ENCODE measurements around the gene DROSHA.
"Not testable (repeated sequence)": the region's sequence is repeated elsewhere in the genome, so short reads cannot be mapped to it uniquely, and the experiment has no call there.

DROSHA gene, protein sequence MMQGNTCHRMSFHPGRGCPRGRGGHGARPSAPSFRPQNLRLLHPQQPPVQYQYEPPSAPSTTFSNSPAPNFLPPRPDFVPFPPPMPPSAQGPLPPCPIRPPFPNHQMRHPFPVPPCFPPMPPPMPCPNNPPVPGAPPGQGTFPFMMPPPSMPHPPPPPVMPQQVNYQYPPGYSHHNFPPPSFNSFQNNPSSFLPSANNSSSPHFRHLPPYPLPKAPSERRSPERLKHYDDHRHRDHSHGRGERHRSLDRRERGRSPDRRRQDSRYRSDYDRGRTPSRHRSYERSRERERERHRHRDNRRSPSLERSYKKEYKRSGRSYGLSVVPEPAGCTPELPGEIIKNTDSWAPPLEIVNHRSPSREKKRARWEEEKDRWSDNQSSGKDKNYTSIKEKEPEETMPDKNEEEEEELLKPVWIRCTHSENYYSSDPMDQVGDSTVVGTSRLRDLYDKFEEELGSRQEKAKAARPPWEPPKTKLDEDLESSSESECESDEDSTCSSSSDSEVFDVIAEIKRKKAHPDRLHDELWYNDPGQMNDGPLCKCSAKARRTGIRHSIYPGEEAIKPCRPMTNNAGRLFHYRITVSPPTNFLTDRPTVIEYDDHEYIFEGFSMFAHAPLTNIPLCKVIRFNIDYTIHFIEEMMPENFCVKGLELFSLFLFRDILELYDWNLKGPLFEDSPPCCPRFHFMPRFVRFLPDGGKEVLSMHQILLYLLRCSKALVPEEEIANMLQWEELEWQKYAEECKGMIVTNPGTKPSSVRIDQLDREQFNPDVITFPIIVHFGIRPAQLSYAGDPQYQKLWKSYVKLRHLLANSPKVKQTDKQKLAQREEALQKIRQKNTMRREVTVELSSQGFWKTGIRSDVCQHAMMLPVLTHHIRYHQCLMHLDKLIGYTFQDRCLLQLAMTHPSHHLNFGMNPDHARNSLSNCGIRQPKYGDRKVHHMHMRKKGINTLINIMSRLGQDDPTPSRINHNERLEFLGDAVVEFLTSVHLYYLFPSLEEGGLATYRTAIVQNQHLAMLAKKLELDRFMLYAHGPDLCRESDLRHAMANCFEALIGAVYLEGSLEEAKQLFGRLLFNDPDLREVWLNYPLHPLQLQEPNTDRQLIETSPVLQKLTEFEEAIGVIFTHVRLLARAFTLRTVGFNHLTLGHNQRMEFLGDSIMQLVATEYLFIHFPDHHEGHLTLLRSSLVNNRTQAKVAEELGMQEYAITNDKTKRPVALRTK (N-terminal part only)
- 40.5 to 41.8 reads per million in 2 donors for total RNA-seq

GRCh38 chr5:31531888-31532547 is at the start of gene DROSHA, which contains the start of gene C5orf22:
Gene DROSHA (minus strand): TSS chr5:31532093. CDS start chr5:31529059, 3,034 bp downstream.
Gene C5orf22 (plus strand): TSS chr5:31532301. CDS start chr5:31532393, 92 bp downstream.
- DNase-seq = peak; percentile 72

- DNase-seq = no peak
Measured at GRCh38 chr5:31579558-31579957, 47.7 kb upstream of the DROSHA start.

DNA sequence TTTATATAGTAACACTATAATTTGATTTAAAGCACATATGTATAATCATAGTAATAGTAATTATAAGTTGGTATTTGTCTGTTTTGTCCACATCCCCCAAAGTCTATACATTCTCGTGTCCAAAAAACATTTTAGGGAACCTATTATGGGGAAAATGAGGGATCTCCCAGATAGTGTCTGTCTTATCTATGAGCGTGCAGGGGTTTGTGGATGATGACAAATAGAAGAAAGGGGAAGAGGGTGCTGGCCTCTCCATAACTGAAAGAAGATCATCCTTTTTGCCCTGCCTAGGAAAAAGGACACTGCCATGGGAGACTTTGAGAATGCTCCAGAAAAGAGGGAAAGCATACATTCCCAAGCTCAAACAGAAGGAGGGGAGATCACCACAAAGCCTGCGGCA is 45.5 kb upstream of the DROSHA start:
- DNase-seq = no peak

DNA sequence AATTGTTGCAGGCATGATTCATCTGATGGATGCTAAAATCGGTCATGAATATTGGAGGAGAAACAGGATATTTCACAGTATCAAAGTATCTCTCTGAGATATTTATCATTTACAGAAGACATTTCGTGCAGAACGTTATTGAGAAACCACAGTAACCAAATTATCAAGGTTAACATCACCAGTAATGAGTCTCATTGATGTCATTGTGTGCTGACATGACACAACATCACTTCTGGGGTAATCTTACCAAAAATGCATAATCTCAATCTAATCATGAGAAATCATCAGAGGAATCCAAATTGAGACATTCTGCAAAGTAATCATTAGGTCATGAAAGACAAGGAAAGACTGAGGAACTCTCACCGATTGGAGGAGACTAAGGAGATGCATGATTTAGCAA is 42.9 kb upstream of the DROSHA start:
- DNase-seq = no peak

GRCh38 chr5:31573494-31574142 is 41.7 kb upstream of the DROSHA start:
- no peak for DNase-seq

DNA sequence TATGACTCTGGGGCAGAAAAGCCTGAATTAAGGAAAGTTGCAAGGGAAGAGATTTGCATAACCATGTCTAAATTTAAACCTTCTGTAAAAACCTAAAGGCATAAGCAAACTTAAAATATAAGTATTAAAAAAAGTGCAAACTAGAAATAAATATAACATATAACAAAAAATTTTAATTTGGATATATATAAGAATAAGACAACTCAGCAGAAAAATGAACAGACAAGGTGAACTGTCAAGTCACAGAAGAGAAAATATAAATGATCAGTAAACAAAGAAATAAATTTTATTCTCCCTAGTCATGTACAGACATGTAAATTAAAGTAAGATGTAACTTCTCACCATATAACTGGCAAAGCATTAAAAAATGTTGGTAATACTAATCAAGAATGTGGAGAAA is 37.2 kb upstream of the DROSHA start:
- DNase-seq = no peak

DNA sequence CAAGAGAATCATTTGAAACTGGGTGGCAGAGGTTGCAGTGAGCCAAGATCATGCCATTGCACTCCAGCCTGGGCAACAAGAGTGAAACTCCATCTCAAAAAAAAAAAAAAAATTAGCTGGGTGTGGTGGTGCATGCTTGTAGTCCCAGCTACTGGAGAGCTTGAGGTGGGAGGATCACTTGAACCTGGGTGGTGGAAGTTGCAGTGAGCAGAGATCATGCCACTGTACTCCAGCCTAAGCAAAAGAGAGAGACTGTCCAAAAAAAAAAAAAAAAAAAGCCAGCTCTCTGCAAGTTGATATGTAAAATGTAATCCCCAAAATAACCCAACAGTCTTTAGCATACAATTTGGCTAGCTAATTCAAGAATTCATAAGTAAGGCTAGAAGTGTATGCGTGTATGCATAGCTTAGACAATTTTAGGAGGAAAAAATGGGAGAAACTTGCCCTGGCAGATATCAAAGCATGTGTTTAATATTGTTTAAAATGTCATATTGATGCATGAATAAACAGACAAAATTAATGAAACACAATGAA is 36.5 kb upstream of the DROSHA start:
- no peak for DNase-seq

GRCh38 chr5:31566362-31566761 is 34.5 kb upstream of the DROSHA start:
- not testable (repeated sequence) for DNase-seq

GRCh38 chr5:31563216-31563615 is 31.3 kb upstream of the DROSHA start:
- DNase-seq = no peak

GRCh38 chr5:31561946-31562345 is 30.1 kb upstream of the DROSHA start:
- DNase-seq = no peak

DNA sequence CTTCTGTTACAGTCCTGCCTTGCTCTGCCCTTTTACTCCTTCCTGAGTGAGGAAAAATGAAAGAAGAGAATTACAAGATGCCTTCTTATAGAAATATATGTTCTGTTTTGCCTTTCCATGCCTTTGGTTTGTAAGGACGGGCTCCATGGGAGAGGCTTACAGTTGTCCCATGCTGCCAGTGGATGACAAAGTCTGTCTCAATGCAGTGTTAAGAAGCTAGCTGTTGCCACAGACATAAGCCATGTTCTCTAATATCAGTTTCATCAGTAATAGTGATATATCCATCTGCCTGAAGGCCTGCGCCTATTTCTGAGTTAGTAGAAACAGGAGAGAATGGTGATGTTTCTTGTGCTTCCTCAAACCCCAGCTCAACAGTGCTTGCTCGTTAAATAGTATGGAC is 28.0 kb upstream of the DROSHA start:
- no peak for DNase-seq

DNA sequence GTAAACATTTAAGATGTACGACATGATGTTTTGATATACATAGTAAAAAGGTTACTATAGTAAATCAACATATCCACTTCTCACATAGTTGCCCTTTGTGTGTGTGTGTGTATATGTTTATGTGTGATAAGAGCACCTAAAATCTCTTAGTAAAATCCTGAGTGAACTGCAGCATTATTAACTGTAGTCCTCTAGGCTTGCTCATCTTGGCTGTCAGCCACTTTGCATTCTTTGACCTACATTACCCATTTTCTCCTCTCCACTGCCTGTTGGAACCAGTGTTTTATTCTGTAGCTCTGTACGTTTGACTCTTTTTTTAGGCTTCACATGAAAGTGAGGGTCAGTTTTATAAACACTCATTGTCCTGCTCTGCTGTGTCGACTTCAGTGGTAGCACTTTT is 24.6 kb upstream of the DROSHA start:
- no peak for DNase-seq

DNA sequence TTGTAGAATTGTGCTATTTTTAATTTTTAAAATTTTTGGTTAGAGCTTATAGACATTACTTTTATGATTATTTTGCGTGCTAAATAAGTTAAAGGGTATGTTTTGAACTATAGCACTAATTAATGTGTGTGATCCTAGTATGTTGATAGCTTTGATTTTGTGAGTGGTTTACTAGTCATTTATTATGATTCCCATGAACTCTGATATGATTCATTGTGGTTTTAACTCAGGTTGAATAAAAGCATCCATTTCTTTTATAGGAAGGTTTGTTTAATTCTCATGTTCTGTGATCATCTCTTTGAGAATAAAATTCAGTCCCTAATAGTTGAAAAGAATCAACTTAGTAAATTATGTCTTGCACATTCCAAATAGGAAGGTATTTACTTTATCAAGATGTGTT is 22.7 kb upstream of the DROSHA start:
- no peak for DNase-seq

DNA sequence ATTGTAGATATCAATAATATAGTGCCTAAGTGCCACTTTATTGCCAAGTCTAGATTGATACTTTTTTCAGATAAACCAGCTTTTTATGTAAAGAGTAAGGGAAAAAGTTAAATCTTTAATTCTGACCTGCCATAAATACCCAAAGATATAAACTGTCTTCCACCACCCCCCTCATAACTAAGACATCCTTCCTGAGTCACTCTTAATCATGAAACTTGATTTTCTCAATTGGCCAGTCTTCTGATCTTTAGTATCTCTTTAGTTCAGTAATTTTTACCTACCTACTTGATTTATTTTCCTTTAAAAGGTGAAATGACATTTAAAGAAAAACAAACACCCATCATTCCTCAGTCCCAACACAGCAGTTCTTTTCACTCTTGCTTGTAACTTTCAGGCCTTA is 22.0 kb upstream of the DROSHA start:
- DNase-seq = no peak

GRCh38 chr5:31551878-31552277 is 20.0 kb upstream of the DROSHA start:
- DNase-seq = no peak

- not testable (repeated sequence) for DNase-seq
Measured at GRCh38 chr5:31549114-31549513, 17.2 kb upstream of the DROSHA start.

- no peak for DNase-seq
Measured at GRCh38 chr5:31537851-31538250, 6.0 kb upstream of the DROSHA start.

- DNase-seq = no peak
Measured at GRCh38 chr5:31537349-31537748, 5.5 kb upstream of the DROSHA start.

DNA sequence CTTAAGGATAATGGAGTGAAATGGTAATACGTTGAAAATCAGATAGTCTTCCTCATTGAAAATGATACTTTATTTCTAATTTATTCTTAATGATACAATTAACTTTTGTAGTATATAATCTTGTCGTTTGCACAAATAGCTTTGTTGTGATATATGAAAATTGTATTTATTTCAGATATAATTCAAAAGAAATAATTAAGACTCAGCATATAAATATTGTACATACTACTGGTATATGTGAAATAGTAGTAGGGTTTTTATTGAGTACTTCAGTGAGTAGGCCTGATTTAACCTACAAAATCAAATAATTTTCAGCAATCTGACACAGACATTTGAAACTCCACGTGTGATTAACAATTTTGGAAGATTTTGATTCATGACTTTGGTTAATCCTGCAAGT is 5.0 kb upstream of the DROSHA start:
- no peak for DNase-seq

DNA sequence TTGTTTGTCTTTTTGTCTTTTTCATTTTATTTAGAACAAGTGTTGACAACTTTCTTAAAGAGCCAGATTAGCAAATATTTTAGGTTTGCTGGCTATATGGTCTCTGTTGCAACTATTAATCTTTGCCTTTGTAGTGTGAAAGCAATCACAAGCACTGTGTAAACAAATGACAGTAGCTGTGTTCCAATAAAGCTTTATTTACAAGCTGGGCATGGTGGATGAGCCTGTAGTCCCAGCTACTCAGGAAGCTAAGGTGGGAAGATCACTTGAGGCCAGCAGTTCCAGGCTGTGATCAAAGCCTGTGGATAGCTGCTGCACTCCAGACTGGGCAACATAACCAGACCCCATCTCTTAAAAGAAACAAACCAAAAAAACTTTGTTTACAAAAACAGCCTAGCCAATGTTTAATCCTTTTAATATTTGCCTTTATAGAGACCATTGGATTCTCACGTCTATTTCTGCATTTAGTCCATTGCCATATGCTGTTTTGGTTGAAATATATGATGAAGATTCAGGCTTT is 2.7 kb upstream of the DROSHA start:
- DNase-seq = no peak

- DNase-seq = peak; percentile 15
Measured at GRCh38 chr5:31531543-31531887, 378 bp downstream of the DROSHA start.

All from activated gamma-delta T cell (primary cell).